ENCODE data around the gene B4GALT2. TPM values are rescaled to one million over a fixed set of nuclear protein-coding genes. Genes with fewer than 3 reads are reported as not detected.

The B4GALT2 gene
- total and polyA plus RNA-seq, 10 of the 15 experiments (the other 5 are each of a cell fraction or from before 2014, with no cell fraction given): 0.98 to 61.0 (median 23.4) TPM

DNA sequence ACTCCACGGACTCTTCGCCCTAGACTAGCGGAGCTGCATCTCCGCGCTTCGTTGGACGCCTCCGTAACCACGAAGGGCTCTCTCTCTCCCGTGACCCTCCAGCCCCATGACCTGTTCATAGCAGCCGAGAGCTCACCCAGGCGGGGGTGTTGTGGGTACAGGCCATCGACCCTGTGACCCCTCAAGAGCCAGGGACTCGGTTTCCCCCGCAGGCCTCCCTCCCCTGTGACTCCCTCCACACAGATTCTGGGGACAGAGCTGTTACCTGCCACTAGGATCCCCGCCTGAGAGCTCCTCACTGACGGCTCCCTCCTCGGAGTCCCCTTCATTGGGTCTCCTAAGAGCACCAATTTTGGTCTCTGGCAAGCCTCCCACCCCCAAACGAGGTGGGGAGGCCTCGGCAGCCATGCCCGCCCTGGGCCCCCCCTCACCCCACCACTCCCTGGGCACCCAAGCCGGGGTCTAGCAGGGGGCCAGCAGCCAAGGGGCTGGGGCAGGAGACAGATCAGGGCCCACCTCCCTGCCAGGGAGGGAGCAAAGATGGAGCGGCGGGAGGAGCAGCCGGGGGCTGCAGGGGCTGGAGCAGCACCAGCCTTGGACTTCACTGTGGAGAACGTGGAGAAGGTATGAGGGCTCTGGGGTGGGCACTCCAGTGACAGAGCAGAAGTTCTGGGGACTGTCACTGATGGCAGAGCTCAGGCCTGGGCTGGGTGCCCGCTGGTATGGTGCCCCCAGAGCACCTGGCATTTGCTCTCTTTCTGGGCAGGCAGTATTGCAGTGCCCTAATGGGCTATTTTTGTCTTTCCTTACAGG lies 31.7 kb upstream of the B4GALT2 start:
- intact Hi-C loops (cut with micrococcal nuclease; ENCODE audit: unreplicated experiment): loop anchor here (2.0 to 5.0 kb wide), 4 partner anchors 28 to 296 kb away; partner anchors contain the start of genes ATP6V0B, KDM4A and ST3GAL3
- BruUV-seq (replicated peaks): TSS peak; percentile 79
- peak; percentile 23 for FAIRE-seq
- no peak for DNase-seq (ENCODE audit: low read depth, low spot score)
- H3K4me1 ChIP-seq (ENCODE audit: control insufficient read depth, insufficient read depth, low read length): peaks cover 10% of the 10 kb centered on the region
- in situ Hi-C loops (cut with MboI): no loop called here
- SMC1A ChIA-PET (ENCODE audit: uncharacterized antibody, unreplicated experiment): interaction anchor here (0.5 to 7.2 kb wide), 5 partner anchors 13 to 296 kb away, joined by 3 to 100 read pairs (median 7); partner anchors contain the start of gene ARTN
- RAD21 ChIA-PET (ENCODE audit: unreplicated experiment): interaction anchor here (0.9 to 5.8 kb wide), 6 partner anchors 12 to 297 kb away, joined by 4 to 78 read pairs (median 11); partner anchors contain the start of genes ARTN, ATP6V0B and KDM4A
- CTCF ChIA-PET: interaction anchor here (0.6 to 10.4 kb wide), 10 partner anchors 14 to 296 kb away, joined by 3 to 167 read pairs (median 4); partner anchors contain the start of genes ARTN and DPH2
- H3K79me2 ChIP-seq (ENCODE audit: control insufficient read depth, insufficient read depth, low read length): peaks cover 23% of the 10 kb centered on the region
- no peaks in the 10 kb centered on the region for H4K20me1 ChIP-seq (ENCODE audit: control insufficient read depth, insufficient read depth)
- 1% methylated on average over 27 of the region's 27 CpGs for WGBS (ENCODE audit: insufficient coverage, insufficient replicate concordance, low lambda C conversion rate, missing lambda C conversion rate)
- POLR2A ChIA-PET: interaction anchor here (0.6 to 3.4 kb wide), 5 partner anchors 23 to 548 kb away, joined by 3 to 18 read pairs (median 4); partner anchors contain the start of gene ATP6V0B
- H3K9me3 ChIP-seq (replicated peaks; ENCODE audit: control insufficient read depth, insufficient read depth, low read length): no peaks in the 10 kb centered on the region
- 0 out of 4 replicates have a peak, but pooled peaks cover 0 to 4% of the 10 kb centered on the region in 2 experiments for H3K36me3 ChIP-seq (ENCODE audit: control insufficient read depth in 2 of 2, insufficient read depth in 2 of 2, low read length in 1 of 2)
- TF ChIP-seq RB1 (IDR thresholded peaks at IDR 0.05; ENCODE audit: borderline replicate concordance) (no peak), ZZZ3 (IDR thresholded peaks at IDR 0.05; ENCODE audit: control insufficient read depth, insufficient read length, low read depth) (no peak), NR2F1 (conservative IDR thresholded peaks at IDR 0.05) (peak; percentile 86), BHLHE40 (IDR thresholded peaks at IDR 0.05; ENCODE audit: borderline replicate concordance in 1 of 2, low read depth in 2 of 2, low read length in 1 of 2) (peak in 1 of 2 experiments; percentile 16; a peak in 1 of 4 replicates), RUNX3 (IDR thresholded peaks at IDR 0.05; ENCODE audit: low read length) (peak; percentile 28), PML (IDR thresholded peaks at IDR 0.05; ENCODE audit: low read length) (peak; percentile 0; the same call in 1 of the 2 replicates), SMARCA5 (IDR thresholded peaks at IDR 0.05) (0 out of 2 replicates have a peak, but pooled peaks have one; percentile 20)
- TF ChIP-seq, protein P1, sequence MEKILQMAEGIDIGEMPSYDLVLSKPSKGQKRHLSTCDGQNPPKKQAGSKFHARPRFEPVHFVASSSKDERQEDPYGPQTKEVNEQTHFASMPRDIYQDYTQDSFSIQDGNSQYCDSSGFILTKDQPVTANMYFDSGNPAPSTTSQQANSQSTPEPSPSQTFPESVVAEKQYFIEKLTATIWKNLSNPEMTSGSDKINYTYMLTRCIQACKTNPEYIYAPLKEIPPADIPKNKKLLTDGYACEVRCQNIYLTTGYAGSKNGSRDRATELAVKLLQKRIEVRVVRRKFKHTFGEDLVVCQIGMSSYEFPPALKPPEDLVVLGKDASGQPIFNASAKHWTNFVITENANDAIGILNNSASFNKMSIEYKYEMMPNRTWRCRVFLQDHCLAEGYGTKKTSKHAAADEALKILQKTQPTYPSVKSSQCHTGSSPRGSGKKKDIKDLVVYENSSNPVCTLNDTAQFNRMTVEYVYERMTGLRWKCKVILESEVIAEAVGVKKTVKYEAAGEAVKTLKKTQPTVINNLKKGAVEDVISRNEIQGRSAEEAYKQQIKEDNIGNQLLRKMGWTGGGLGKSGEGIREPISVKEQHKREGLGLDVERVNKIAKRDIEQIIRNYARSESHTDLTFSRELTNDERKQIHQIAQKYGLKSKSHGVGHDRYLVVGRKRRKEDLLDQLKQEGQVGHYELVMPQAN (conservative IDR thresholded peaks at IDR 0.05): peak; percentile 76; the same call in 1 of the 2 replicates
- H3K9ac ChIP-seq (ENCODE audit: control insufficient read depth, insufficient read depth, low read length): peak overlapping the region; percentile 85
- peak overlapping the region; percentile 99 for H2AFZ ChIP-seq (ENCODE audit: control insufficient read depth, low read depth, low read length)
- peak overlapping the region; percentile 94 for H3K4me3 ChIP-seq
- no peak for ATAC-seq
- H3K27ac ChIP-seq (ENCODE audit: control insufficient read depth, insufficient read depth): peak overlapping the region; percentile 93
- no peaks in the 10 kb centered on the region for H3K27me3 ChIP-seq (replicated peaks in 1 of 2; ENCODE audit: control insufficient read depth in 2 of 2, insufficient read depth in 2 of 2, low read length in 1 of 2)
- H3K4me2 ChIP-seq (ENCODE audit: control insufficient read depth, insufficient read depth): peak overlapping the region; percentile 98

All from GM12878 (cell line).